HuH-7 (cell line): ENCODE results near the gene CTNNA3.

ENCODE experiments used
- DNase-seq: peaks from one replicate; pipeline ENCODE4 v3.0.0; 2011; ENCODE audit warnings: low spot score

The CTNNA3 gene

DNA sequence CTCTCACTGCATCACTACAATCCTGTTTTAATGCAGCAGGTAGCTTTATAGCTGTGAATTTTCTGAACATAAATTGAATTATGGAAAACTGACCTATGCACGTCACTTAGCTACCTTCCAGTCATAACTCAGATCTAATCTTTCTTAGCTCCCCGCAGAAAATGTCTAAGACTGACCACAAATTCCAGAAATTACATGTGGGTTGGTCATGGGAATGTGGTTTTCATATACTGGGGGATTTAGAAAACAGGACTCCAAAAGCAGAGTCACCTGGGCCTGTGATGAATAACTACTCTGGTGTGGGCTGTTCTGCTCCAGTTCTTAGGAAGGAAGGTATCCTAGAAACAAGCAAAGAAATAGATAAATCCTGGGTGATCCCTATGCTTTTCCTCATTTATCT lies 948.5 kb downstream of the CTNNA3 start:
- no peak for DNase-seq

DNA sequence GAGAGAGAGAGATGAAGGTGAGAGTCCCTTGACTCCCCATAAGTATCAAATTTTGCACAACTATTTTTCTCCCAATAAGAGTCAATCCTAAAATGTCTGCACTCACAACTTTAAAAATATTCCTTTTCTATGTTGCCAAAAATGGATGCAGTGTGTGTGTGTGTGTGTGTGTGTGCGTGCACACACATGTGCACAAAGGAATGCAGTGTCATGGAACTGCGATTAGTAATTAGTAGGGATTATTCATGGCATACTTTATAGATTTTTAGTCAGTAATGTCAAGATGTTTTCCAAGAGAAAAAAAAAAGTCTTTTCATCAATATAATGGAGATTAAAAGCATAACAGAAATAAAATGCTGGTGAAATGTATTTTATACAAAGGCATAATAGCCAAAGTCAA lies 949.3 kb downstream of the CTNNA3 start:
- no peak for DNase-seq

- DNase-seq, result no peak
Observed at GRCh38 chr10:66746246-66746645, 949.7 kb downstream of the CTNNA3 start.

- no peak for DNase-seq
Observed at GRCh38 chr10:66744915-66745314, 951.1 kb downstream of the CTNNA3 start.

GRCh38 chr10:66737241-66737640 lies 958.8 kb downstream of the CTNNA3 start:
- no peak for DNase-seq

DNA sequence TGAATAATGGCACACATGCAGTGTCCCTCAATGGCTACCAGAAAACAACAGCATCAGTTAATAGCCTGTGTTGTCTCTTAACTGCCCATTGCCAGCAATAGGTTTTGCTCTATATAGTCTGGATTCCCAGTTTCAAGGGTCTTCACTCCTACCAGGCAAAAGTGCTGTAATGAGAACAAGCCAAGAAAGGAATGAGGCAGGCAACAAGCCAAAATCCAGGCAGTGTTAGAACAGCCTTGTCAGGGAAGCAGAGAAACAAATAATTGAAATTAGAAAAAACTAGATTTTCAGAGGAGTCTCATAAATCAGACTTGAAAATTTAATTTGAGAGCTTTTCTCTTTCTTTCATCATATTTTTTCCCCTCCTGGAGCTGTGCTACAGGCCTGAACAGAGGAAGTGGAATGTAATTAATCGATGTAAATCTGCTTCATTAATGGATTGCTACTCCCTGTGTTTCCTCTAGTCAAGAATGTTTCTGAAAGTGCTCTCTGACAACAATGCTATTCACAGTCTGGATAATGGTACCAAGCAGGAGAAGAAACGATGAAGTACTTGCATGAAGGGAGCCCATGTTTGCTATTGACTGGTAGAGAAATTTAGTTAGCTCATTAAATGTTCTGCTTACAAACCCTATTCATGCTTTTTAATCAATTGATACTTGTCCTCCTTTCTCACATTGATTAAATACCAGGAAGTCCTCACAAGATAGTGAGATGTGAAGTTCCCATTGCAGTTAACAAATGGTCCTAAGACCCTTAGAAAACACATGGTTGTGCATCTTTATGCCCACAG lies 972.2 kb downstream of the CTNNA3 start:
- no peak for DNase-seq

DNA sequence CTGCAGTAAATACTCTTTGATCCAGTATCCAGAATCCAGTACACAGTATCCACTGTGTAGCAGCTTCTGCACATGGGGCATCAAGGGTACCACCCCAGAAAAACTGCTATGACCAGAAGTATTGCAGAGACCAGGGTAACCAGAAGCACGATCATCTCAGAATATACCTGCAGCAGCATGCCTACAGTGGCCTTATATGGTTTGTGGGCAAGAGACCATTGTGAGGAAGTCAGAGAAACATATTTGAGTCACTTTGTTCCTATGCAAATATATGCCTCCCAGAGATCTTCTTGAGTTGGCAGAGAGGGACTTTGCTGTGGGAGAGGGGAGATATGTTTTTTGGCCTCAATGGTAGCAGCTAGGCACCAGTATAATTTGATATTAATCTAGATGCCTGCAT lies 976.5 kb downstream of the CTNNA3 start:
- no peak for DNase-seq

DNA sequence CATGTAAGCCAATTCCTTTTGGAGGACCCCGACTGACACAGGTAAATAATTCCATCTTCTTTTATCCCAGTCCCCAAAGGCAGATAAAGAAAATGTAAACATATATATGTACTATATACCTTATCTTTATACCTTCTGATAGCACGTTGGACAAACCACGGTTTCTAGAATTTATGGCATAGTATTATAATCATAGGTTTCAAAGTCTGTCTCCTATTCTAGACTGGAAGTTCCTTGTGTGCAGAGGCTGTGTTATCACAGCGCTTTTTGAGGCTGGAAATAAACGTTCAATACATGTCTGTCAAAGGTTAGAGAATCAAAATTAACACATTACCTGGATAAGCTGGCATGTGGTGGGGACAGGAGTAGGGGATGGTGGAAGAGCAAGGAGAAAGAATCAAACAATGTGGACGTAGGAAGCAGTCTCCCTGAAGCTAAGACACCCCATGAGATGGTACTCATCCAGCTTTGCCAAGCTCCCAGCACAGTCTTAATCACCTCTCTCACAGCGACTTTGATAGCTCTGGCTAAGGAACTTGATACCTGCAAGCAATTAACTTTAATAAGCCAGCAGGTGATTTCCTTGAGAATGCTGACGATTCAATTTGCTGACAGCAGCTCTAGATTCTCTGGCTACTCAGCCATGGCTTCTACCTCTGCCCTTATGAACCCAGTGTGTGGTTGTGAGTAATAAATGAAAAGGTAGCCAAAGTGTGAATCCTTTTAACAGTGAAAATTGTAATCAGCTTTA lies 978.6 kb downstream of the CTNNA3 start:
- no peak for DNase-seq

- no peak for DNase-seq
Observed at GRCh38 chr10:66714741-66715140, 981.3 kb downstream of the CTNNA3 start.

- no peak for DNase-seq
Observed at GRCh38 chr10:66713387-66713786, 982.6 kb downstream of the CTNNA3 start.

DNA sequence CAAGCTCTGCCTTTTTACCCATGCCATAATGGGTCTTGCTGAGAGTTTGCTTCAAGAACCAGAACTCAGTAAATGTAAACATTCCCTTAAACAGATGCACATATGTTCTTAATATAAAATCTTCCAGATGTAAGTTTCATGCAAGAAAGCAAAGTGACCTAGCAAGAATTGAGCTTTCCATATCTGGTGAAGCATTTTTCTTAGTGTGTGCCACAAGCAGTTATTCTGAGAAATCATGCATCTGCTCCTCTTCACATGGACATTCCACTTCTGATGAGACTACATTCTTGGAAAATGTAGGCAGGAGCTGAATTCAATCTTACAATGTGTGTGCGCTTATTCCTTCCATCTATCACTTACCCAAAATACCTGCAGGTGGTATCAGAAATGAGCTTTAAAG lies 997.9 kb downstream of the CTNNA3 start:
- no peak for DNase-seq

- no peak for DNase-seq
Observed at GRCh38 chr10:66695046-66695445, 1000.9 kb downstream of the CTNNA3 start.

- no peak for DNase-seq
Observed at GRCh38 chr10:66684581-66684980, 1011.4 kb downstream of the CTNNA3 start.

DNA sequence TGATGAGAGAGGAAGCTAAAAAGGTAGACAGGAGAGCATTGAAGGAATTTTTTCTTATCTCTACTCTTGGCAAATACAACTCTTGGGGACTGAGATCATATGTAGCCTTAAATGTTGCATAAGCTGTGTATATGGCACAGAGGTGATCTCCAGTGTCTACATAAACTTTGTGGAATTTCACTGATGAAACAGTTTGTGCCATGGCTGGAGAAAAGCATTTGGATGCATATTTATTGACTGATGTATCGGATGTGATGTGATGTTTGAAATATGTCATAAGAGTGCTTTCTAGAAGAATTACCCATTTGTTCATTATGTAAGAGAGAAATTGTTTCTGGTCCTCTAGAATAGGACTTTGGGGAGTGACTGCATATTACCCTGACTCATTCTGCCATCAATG lies 1015.1 kb downstream of the CTNNA3 start:
- no peak for DNase-seq

- DNase-seq, result no peak
Observed at GRCh38 chr10:66678521-66678920, 1017.5 kb downstream of the CTNNA3 start.

DNA sequence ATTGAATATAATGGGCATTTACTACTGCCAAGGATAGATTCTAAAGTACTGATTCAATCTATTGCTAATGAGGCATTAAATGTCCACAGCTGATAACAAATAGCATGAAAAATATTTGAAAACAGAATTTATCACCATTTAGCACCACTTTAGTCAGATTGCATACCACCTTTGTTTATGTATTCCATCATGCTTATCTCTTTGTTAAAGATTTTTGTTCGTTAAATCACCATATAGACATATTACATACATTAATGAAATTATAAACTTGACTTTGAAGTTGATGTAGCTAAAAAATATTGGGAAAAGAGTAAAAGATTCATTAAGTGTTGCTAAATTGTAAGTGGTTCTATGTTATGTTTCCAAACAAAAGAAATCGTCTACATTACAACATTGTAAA lies 1022.9 kb downstream of the CTNNA3 start:
- DNase-seq, result no peak

DNA sequence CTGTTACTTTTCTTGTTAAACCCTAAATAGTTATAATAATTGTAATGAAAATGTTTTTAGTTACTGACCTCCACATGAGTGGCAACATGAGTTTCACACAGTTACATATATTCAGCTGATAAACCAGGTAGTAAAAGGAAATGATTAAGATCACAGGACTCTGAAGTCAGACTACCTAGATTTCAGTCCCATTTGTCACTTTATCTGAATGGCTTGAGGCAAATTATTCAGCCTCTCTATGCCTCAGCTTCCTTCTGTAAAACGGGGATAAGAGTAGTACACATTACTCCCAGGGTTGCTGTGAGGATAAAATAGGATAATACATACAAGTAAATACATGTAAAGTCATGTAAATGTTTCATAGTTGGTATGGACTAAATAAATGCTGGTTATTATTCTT lies 1024.4 kb downstream of the CTNNA3 start:
- DNase-seq, result no peak

DNA sequence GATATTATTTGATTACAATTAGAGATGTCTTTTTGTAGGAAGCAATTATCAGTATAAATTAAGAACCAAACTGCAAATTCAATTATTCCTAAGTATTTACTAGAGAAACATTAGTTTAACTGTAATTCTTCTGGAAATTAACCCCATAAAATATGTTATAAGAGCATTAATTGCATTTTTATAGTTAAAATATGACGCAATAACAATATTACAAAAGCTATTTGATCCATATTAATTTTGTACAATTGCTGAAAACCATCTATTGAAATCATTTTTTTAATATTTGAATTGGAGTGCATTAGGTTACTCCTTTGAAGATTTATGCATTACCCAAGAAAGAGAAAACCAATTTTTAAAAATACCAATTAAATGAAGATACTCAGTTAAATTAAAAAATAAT lies 1024.9 kb downstream of the CTNNA3 start:
- no peak for DNase-seq

GRCh38 chr10:66656499-66656898 lies 1039.5 kb downstream of the CTNNA3 start:
- DNase-seq, result no peak

DNA sequence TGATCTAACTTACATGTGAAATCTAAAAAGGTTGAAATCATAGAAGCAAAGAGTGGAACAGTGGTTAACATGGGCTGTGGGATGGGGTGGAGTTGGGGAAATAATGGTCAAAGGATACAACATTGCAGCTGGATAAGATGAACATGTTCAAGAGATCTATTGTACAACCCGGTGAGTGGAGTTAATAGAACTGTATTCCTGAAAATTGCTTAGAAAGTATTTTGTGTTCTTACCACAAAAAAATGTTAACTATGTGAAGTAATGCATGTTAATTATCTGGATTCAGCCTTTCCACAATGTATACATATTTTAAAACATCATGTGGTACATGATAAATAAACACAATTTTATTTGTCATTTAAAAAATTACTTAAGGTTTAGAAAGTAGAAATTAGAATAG lies 1041.1 kb downstream of the CTNNA3 start:
- DNase-seq, result no peak

DNA sequence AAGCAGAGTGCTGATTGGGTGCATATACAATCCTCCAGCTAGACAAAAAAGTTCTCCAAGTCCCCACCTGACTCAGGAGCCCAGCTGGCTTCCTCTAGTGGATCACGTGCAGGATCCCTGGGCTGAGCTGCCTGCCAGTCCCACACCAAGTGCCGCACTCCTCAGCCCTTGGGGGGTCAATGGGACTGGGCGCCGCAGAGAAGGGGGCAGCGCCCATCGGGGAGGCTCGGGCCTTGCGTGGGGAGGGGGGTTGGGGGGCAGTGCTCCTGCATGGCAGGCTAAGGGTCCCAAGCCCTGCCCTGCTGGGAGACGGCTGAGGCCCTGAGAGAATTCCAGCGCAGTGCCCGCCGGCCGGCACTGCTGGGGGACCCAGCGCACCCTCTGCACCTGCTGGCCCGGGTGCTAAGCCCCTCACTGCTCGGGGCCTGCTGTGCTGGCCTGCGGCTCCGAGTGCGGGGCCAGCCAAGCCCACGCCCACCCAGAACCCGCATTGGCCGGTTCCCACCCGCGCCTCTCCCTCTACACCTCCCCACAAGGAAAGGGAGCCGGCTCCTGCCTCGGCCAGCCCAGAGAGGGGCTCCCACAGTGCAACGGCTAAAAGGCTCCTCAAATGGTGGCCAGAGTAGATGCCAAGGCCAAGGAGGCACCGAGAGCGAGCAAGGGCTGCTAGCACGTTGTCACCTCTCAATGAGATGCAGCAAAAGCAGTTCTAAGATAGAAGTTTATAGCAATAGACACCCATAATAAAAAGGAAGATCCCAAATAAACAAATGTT lies 1044.5 kb downstream of the CTNNA3 start:
- no peak for DNase-seq

- no peak for DNase-seq
Observed at GRCh38 chr10:66649626-66650025, 1046.4 kb downstream of the CTNNA3 start.

DNA sequence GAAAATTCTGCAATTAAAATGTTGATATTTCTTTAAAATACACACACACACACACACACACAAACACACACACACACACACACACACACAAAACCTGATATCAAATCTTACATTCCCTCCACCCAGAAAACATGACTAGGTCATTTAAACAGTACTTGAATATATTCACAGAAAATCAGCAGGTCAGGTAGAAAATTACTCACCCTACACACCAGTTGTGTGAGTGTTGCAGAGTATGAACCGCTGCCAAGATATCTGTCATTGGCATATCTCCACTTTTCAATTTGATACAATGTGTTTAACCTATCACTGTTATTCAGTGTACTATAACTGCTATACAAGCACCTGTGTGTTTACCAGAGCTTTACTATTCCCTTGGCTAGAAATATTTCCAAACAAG lies 1053.8 kb downstream of the CTNNA3 start:
- DNase-seq, result no peak
